ENCODE results near the gene VAV2. TPM values are rescaled to one million over a fixed set of nuclear protein-coding genes. Genes with fewer than 3 reads are reported as not detected.

Gene VAV2
- total and polyA plus RNA-seq, 2 donors = 9.8 to 13.7 TPM

DNA sequence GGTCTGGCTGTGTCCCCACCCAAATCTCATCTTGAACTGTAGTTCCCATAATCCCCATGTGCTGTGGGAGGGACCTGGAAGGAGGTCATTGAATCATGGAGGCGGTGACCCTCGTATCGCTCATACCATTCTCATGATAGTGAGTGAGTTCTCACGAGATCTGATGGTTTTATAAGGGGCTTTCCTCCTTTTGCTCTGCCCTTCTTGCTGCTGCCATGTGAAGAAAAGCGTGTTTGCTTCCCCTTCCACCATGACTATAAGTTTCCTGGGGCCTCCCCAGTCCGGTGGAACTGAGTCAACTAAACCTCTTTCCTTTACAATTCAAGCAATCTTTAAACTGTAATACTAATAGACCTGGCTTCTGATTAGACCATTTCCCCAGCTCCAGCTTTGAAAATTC lies 161.8 kb downstream of the VAV2 start:
- H3K4me3 ChIP-seq (ENCODE audit: low read depth, low read length) = no peak overlapping the region
- no peak overlapping the region for H3K27ac ChIP-seq (ENCODE audit: low read depth)
- H3K36me3 ChIP-seq (ENCODE audit: insufficient read depth) = no peaks in the 10 kb centered on the region
- WGBS = 89% methylated on average over 6 of the region's 6 CpGs
- DNase-seq (ENCODE audit: extremely low spot score) = no peak
- no peaks in the 10 kb centered on the region for H3K4me1 ChIP-seq (ENCODE audit: insufficient read depth)

DNA sequence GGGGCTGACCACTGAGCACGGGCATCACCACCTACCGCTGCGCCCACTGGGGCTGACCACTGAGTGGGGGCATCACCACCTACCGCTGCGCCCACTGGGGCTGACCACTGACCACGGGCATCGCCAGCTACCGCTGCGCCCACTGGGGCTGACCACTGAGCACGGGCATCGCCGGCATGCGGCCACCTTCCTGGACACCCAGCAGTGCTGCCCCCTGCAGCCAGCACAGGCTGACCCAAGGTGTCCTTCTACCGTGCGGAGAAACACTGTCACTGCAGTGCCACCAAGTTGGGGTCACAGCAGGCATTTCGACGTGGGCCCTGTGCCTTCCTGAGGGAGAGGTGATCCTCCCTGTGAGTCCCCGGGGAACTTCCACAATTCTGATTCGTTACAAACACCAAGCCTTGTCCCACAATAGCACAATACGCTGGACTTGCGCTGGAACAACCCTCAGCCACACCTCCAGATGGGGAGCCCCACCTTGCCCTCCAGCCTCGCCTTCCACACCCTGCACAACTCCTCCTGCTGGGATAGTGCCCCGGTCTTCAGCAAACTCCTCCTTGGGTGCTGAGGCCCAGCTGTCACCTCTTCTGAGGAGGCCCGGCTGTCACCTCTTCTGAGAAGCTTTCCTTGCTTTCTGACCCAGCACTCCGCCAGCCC lies 163.7 kb downstream of the VAV2 start:
- Histone ChIP-seq H3K27ac (ENCODE audit: low read depth) (no peak overlapping the region), H3K36me3 (ENCODE audit: insufficient read depth) (no peaks in the 10 kb centered on the region), H3K4me3 (ENCODE audit: low read depth, low read length) (no peak overlapping the region), H3K4me1 (ENCODE audit: insufficient read depth) (no peaks in the 10 kb centered on the region)
- no peak for DNase-seq (ENCODE audit: extremely low spot score)
- WGBS = 92% methylated on average over 18 of the region's 25 CpGs

DNA sequence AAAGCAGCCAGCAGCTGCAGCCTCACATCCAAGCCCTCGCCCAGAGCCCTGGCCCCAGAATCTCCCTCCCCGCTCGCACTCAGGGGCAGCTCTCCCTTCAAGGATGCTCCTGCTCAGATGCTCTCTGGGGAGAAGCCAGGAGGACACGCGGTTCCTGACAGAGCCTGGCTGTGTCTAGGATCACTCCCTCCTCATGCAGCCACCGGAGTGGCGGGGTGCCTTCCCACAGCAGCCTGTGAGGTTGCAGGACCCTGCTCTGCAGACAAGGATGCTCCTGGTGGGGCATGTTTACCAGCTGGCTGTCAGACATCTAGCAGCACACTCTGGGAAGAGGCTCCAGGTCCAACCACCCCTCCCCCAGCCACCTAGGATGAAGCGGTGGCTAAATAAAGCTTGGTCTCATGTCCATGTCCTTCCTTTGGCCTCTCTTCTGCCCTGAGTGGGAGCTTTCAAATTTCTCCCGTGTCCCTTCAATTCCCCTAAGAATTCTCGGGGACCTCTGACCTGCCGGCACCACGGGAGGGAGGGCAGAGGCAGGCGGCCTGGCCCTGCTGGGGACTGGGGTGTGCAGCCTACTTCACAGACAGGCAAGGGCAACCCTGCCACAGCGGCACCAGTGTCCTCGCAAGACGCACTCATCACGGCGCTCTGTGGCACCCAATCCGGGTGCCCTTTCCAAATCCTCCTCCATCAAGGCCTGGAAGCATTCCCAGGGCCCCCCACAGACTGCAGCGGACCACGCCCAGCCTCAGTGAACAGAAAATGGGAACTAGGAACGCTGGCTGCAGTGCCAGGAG lies 165.6 kb downstream of the VAV2 start:
- no peaks in the 10 kb centered on the region for H3K4me1 ChIP-seq (ENCODE audit: insufficient read depth)
- no peak overlapping the region for H3K27ac ChIP-seq (ENCODE audit: low read depth)
- WGBS = 73% methylated on average over 22 of the region's 22 CpGs
- H3K4me3 ChIP-seq (ENCODE audit: low read depth, low read length) = no peak overlapping the region
- no peaks in the 10 kb centered on the region for H3K36me3 ChIP-seq (ENCODE audit: insufficient read depth)
- DNase-seq (ENCODE audit: extremely low spot score) = no peak

DNA sequence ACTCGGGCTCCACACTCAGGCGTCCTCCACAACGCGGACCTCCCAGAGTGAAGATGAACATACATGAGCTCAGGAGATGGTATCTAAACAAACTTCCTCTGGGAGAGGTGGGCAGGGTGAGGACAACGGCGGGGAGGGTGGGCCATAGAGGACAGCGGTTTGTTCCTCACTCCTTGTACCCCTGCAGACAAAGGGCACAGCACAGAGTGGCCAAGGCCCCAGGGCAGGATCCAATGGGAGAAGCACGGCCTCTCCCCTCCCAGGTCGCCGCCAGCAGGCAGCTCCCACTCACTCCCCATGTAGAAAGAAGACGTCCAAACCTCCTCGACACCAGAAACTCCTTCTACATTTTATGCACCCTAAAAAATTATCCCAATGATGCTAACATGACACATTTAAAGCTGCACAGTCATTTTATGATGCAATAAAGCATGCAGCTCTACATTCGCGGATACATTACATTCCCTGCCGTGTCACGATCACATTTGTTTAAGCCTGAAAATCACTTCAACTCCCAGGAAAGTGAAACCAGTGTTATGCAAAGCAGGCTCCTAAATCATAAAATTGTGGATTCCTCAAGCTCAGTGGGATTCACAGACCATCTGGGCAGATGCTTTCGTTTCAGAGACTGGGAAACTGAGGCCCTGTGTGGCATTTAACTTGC lies 166.4 kb downstream of the VAV2 start:
- H3K27ac ChIP-seq (ENCODE audit: low read depth) = no peak overlapping the region
- H3K36me3 ChIP-seq (ENCODE audit: insufficient read depth) = no peaks in the 10 kb centered on the region
- DNase-seq (ENCODE audit: extremely low spot score) = no peak
- WGBS = 60% methylated on average over 17 of the region's 17 CpGs
- no peak overlapping the region for H3K4me3 ChIP-seq (ENCODE audit: low read depth, low read length)
- no peaks in the 10 kb centered on the region for H3K4me1 ChIP-seq (ENCODE audit: insufficient read depth)

DNA sequence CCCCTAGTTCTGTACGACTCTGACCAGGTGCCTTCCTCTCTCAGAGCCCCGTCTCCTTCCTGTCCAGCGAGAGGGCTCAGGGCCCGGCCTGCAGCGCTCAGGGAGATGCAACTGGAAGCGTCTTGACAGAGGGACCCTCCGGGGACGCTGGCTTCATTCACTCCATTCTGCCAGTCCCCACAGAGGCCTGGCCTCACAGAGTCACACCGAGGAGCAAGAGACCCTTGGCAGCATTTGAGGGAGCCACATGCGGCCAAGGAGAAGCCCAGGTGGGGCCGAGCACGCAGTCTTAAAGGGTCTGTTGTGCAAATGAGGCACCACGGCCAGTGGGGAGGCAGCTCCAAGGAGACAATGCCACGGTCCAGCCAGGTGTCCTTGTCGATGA lies 167.3 kb downstream of the VAV2 start:
- no peak for DNase-seq (ENCODE audit: extremely low spot score)
- Histone ChIP-seq H3K4me3 (ENCODE audit: low read depth, low read length) (no peak overlapping the region), H3K4me1 (ENCODE audit: insufficient read depth) (no peaks in the 10 kb centered on the region), H3K27ac (ENCODE audit: low read depth) (no peak overlapping the region), H3K36me3 (ENCODE audit: insufficient read depth) (no peaks in the 10 kb centered on the region)
- WGBS = 81% methylated on average over 15 of the region's 15 CpGs

DNA sequence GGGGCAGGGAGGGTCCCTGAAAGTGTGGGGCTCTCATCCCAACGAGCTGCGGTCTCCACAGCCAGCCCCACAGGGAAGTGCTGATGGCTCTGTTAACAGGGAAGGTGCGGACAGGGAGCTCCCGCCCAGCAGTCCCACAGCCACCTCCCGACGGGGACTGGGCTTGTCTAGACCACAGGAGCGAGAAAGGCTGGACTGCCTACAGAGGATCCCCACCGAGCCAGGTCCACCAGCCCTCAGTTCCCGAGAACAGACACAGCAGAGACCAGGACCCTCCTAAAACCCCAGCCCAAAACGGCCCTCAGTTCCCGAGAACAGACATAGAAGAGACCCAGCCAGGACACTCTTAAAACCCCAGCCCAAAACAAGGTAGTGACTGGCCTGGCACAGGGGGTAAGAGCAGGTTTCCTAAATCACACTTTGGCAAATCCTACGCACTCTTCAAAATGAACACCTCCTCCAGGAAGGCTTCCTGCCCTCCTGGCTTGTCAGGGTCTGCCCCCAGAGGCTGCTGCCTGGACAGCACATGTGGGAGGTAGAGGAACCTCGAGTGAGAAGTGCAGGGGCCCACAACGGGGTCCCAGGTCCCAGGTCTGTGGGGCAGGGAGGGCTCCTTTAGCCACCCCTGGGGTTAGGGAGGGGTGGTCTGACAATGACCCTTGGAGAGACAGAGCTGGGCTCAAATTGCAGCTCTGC lies 167.9 kb downstream of the VAV2 start:
- no peak for DNase-seq (ENCODE audit: extremely low spot score)
- H3K4me1 ChIP-seq (ENCODE audit: insufficient read depth) = no peaks in the 10 kb centered on the region
- no peak overlapping the region for H3K27ac ChIP-seq (ENCODE audit: low read depth)
- no peak overlapping the region for H3K4me3 ChIP-seq (ENCODE audit: low read depth, low read length)
- no peaks in the 10 kb centered on the region for H3K36me3 ChIP-seq (ENCODE audit: insufficient read depth)
- WGBS = 82% methylated on average over 14 of the region's 14 CpGs

DNA sequence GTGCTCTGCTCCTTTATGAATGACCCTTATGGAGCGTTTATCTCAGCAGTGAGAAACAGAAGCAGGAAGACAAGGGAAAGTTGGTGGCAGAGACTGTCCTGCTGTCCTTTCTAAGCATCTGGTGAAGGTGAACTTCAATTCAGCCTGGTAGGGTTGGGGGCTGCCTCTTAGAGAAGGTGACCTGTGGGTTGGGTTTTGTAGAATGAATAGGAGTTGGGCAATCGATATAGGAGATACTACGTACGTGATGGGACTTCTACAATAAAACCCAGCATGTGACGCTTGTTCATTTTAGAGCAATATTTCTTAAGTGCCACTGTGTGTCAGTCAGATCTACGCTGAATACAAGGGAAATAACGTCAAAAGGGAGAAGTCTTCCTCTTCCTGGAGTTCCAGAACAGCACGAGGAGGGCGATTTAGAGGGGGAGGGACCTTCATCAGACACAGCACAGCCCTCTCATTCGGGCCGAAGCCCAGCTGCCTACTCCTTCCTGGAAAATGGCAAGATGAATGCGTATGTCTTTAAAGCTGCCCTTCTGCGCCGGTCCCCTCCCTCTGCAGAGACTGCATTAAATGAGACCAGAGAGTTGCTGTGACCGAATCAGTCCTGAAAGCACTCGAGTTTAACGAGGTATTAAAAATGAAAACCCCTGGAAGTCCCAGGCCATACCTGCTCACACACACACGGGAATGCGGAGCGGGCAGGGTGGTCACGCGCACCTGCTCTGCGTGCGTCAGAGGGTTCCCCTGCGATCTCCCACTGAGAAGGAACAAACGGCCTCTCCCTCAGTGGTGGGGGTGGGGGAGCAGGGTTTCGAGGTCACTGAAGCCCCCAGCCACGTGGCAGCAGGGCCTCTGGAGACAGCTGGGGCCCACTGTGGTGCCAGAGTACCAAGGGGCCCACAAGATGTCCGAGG lies 168.7 kb downstream of the VAV2 start:
- Histone ChIP-seq H3K4me3 (ENCODE audit: low read depth, low read length) (no peak overlapping the region), H3K27ac (ENCODE audit: low read depth) (no peak overlapping the region), H3K36me3 (ENCODE audit: insufficient read depth) (no peaks in the 10 kb centered on the region), H3K4me1 (ENCODE audit: insufficient read depth) (no peaks in the 10 kb centered on the region)
- DNase-seq (ENCODE audit: extremely low spot score) = no peak
- 85% methylated on average over 29 of the region's 29 CpGs for WGBS

DNA sequence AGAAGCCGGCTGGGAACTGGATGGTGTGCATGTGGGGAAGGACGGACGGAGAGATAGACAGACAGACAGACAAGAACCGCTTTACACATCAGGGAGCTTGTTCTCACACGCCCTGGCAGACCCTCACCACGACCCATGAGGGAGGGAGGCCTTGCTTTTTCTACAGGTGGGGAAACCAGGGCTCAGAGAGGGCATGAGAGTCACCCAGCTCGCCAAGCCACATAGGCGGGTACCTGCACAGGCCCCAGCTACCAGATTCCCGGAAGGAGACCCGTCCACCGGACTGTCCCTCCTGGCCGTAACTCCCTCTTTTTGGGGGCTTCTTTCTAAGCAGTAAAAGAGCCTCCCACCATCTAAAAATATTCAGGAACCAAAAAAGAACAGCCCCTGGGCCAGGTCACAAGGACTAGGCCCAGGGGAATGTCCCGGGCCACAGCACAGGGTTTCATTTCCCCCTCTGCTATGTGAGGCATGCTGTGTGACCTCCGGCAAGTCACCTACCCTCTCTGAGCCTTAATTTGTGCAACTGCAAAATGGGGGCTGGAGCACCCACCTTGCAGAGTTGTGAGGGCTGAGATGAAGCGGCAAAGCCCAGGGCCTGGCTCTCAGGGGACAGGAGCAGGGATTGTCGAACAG lies 169.6 kb downstream of the VAV2 start:
- H3K27ac ChIP-seq (ENCODE audit: low read depth) = no peak overlapping the region
- H3K4me3 ChIP-seq (ENCODE audit: low read depth, low read length) = no peak overlapping the region
- DNase-seq (ENCODE audit: extremely low spot score) = no peak
- WGBS = 90% methylated on average over 16 of the region's 16 CpGs
- no peaks in the 10 kb centered on the region for H3K4me1 ChIP-seq (ENCODE audit: insufficient read depth)
- H3K36me3 ChIP-seq (ENCODE audit: insufficient read depth) = no peaks in the 10 kb centered on the region

DNA sequence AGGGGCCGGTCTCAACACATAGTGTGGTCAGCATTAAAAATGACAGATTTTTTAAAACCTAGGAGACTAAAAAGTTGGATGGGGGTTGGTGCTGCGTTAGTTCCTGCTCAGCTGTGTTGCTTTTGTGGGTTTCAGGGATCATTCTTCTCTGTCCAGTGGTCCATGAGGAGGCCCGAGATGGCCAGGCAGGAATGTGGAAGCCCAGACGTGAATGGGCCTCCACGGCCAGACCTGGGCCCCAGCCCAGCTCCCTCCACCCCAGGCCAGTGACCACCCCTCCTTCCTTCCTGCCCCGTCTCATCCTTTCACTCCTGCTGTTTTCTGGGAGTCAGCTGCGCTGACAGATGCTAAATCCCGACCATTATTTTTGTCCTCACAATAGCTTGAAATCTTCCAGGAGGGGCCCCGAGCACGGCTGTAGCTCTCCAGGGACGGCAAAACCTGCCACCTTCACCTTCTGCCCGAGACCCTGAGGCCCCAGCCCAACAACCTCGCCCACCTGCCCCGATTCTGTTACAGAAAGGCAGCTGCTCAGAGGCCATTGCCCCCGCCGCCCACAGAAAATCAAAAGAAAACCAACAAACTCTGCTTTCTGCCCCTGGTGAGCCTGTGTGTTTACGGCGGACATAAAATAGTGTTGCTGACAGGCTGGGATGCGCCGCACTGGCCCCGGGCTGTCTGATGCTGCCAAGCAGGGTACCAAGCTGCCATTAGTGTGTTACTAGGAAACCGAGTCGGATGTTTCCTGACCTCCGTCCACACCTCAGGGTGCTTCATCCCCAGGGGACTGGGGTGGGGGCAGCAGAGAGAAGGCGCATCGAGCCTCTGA lies 170.3 kb downstream of the VAV2 start:
- H3K4me1 ChIP-seq (ENCODE audit: insufficient read depth) = no peaks in the 10 kb centered on the region
- H3K27ac ChIP-seq (ENCODE audit: low read depth) = no peak overlapping the region
- 83% methylated on average over 26 of the region's 26 CpGs for WGBS
- no peak overlapping the region for H3K4me3 ChIP-seq (ENCODE audit: low read depth, low read length)
- H3K36me3 ChIP-seq (ENCODE audit: insufficient read depth) = no peaks in the 10 kb centered on the region
- no peak for DNase-seq (ENCODE audit: extremely low spot score)

DNA sequence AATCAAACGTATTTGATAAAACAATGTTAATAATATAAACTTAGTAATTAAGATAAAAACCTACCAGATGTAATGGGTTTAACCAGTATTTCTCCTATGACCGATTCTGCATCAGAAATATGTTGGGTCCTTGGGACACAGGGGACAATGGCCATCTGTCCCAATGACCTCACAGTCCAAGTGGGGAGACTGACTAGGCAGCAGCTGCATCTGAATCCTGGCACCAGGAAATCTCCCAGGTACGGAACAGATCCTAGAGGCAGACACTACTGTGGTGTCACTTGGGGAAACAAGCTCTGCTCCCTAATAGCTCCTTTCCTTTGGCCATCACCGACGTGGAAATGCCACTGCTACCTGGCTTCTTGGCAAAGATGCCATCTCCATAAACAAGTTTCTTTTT lies 172.2 kb downstream of the VAV2 start:
- H3K27ac ChIP-seq (ENCODE audit: low read depth) = no peak overlapping the region
- H3K36me3 ChIP-seq (ENCODE audit: insufficient read depth) = no peaks in the 10 kb centered on the region
- WGBS = 93% methylated on average over 5 of the region's 5 CpGs
- no peak for DNase-seq (ENCODE audit: extremely low spot score)
- no peaks in the 10 kb centered on the region for H3K4me1 ChIP-seq (ENCODE audit: insufficient read depth)
- H3K4me3 ChIP-seq (ENCODE audit: low read depth, low read length) = no peak overlapping the region

DNA sequence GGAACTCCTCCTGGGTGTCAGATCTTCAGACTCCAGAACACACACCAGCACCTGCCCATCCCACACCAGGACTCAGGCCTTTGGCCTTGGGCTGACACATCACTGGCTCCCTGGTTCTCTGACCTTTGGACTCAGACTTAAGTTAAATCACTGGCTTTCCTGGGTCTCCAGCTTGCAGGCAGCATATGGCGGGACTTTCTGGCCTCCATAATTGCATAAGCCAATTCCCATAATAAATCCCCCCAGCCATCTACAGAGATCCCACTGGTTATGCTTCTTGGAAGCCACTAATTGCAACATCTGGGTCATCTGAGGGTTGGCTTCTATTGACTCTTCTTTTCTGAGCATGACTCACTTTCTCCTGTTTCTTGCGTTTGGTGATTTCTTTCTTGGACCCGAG lies 173.7 kb downstream of the VAV2 start:
- WGBS = 71% methylated on average over 3 of the region's 3 CpGs
- H3K36me3 ChIP-seq (ENCODE audit: insufficient read depth) = no peaks in the 10 kb centered on the region

DNA sequence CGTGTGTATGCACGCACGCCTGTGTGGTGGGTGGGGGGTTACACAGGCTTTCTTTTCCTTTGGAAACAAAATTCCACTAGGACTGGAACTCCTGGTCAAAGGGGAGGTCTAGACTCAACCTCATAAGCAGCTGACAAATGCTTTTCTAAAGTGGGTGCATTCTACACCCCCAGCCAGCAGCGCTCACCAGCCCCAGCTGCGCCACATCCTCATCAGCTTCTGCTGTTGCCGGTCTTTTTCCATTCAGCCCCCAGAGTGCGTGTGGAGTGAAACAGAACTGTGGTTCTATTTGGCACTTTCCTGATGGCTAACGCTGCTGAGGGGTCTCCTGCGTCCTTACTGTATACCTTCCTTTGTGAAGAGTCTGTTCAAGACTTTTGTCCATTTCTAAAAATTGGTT lies 176.3 kb downstream of the VAV2 start:
- no peaks in the 10 kb centered on the region for H3K36me3 ChIP-seq (ENCODE audit: insufficient read depth)
- no peak overlapping the region for H3K4me3 ChIP-seq (ENCODE audit: low read depth, low read length)
- no peaks in the 10 kb centered on the region for H3K4me1 ChIP-seq (ENCODE audit: insufficient read depth)
- WGBS = 53% methylated on average over 9 of the region's 9 CpGs
- DNase-seq (ENCODE audit: extremely low spot score) = no peak
- H3K27ac ChIP-seq (ENCODE audit: low read depth) = no peak overlapping the region

More for the DNA sequence above, 173.7 kb downstream of the VAV2 start:
- no peaks in the 10 kb centered on the region for H3K4me1 ChIP-seq (ENCODE audit: insufficient read depth)
- no peak overlapping the region for H3K27ac ChIP-seq (ENCODE audit: low read depth)
- DNase-seq (ENCODE audit: extremely low spot score) = no peak
- H3K4me3 ChIP-seq (ENCODE audit: low read depth, low read length) = no peak overlapping the region

Measured in urinary bladder (tissue), 4 donors.